OCI-LY1 (cell line): ENCODE results near the gene UBASH3B.

Source experiments
- EZH2 ChIP-seq: fragments of 200-600 bp; sonication (generic), shearing (Covaris generic); IDR thresholded peaks from 2 replicates; pipeline ENCODE4 v1.8.0; 2017; ENCODE audit warnings: borderline replicate concordance, mixed run types, mild to moderate bottlenecking, antibody characterized with exemption, low read length, moderate library complexity, mixed read lengths
- TF ChIP-seq, protein P1 (sequence below): fragments of 200-600 bp; sonication (generic), shearing (Covaris generic); IDR thresholded peaks from 2 replicates; pipeline ENCODE4 v1.5.1; 2017; ENCODE audit warnings: mild to moderate bottlenecking, antibody characterized with exemption, low read length, moderate library complexity, mixed read lengths

DNA sequence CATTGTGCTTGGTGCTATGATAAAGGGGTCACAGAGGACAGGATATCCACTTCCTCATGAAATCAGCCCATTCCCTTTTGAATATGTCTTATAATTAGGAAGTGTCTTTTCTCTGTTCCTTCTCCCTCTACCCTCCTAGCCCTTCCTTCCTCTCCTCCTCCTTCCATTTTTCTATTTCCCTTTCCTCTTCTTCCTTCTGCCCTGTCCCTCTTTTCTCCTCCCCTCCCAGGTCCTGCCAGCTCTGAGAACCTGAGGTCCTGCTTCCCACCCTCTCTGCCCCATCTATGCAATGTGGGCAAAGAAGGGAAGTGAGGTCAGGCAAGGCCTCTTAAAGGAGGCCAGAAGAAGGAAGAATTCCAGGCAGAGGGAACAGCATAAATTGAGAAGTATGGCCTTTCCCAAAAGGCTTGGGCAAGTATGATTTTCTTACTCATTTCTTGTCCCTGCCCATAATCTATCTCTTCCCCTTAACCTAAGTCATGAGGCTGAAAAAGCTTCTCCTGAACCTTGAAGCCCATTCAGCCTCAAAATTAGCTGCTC, 7.7 kb upstream of the UBASH3B start:
- TF ChIP-seq EZH2, result no peak
- TF ChIP-seq, protein P1, sequence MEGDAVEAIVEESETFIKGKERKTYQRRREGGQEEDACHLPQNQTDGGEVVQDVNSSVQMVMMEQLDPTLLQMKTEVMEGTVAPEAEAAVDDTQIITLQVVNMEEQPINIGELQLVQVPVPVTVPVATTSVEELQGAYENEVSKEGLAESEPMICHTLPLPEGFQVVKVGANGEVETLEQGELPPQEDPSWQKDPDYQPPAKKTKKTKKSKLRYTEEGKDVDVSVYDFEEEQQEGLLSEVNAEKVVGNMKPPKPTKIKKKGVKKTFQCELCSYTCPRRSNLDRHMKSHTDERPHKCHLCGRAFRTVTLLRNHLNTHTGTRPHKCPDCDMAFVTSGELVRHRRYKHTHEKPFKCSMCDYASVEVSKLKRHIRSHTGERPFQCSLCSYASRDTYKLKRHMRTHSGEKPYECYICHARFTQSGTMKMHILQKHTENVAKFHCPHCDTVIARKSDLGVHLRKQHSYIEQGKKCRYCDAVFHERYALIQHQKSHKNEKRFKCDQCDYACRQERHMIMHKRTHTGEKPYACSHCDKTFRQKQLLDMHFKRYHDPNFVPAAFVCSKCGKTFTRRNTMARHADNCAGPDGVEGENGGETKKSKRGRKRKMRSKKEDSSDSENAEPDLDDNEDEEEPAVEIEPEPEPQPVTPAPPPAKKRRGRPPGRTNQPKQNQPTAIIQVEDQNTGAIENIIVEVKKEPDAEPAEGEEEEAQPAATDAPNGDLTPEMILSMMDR, result no peak
